PC-9 (cell line): ENCODE results near the gene ARHGAP35.

Experiments
- EZH2 ChIP-seq: fragments of 200-600 bp; sonication (generic); IDR thresholded peaks from 2 replicates; pipeline ENCODE4 v1.8.0; 2017; ENCODE audit warnings: antibody characterized with exemption, low read depth
- TF ChIP-seq, protein P1 (sequence below): fragments of 200-600 bp; sonication (generic); conservative IDR thresholded peaks from 2 replicates; pipeline ENCODE4 v1.6.1; 2017; ENCODE audit warnings: mixed run types, antibody characterized with exemption, mild to moderate bottlenecking, moderate library complexity

DNA sequence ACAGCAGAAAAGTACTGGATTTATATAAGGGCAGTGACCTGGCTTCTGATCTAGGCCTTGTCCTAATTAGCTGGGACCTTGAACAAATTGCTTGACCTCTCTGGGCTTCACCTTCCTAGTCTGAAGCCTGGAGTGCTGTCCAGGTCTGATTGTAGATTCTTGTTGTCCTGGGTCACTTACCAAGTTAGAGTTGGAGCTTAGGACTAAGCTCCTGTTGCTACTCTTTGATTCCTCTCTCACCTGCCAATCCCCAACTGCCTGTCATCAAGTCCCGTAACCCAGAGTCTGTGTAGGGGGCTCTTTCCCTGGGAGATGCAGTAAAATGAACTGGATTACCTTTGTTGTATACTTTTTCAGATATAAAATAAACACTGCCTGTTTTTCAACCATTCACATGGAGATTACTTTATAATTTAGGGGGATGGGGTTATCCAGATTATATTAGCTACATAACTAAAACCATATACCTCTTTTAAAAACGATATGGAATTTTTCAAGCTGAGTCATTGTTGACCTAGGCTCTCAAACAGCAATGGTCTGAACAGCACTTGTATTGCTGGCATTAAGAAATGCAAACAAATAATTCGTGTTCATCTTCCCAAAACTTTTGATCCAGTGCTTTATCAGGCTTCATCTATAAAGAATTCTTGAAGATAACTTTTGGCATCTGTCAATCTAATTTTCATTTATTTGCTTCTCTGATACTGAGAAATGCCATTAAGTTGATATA is 5.8 kb downstream of the ARHGAP35 start:
- TF ChIP-seq, protein P1, sequence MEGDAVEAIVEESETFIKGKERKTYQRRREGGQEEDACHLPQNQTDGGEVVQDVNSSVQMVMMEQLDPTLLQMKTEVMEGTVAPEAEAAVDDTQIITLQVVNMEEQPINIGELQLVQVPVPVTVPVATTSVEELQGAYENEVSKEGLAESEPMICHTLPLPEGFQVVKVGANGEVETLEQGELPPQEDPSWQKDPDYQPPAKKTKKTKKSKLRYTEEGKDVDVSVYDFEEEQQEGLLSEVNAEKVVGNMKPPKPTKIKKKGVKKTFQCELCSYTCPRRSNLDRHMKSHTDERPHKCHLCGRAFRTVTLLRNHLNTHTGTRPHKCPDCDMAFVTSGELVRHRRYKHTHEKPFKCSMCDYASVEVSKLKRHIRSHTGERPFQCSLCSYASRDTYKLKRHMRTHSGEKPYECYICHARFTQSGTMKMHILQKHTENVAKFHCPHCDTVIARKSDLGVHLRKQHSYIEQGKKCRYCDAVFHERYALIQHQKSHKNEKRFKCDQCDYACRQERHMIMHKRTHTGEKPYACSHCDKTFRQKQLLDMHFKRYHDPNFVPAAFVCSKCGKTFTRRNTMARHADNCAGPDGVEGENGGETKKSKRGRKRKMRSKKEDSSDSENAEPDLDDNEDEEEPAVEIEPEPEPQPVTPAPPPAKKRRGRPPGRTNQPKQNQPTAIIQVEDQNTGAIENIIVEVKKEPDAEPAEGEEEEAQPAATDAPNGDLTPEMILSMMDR: no peak
- TF ChIP-seq EZH2: no peak
